Uterus (tissue), 4 donors: ENCODE results near the gene RAPGEF2. TPM values are rescaled to one million over a fixed set of nuclear protein-coding genes. Genes with fewer than 3 reads are reported as not detected.
A peak's percentile ranks its signal among the peaks of the same experiment; 100 is the strongest.

Source experiments
- DNase-seq, 2 donors: peaks; one replicate each; pipeline ENCODE4 v3.0.0-alpha.2; 2019 to 2020
- H3K27ac ChIP-seq, 2 donors: fragments of 200-600 bp; sonication (generic); 1 replicate in 1 of 2; 2 replicates in 1 of 2; pipeline ENCODE4 v1.5.1; 2016 to 2018
- H3K27me3 ChIP-seq, 2 donors: fragments of 200-600 bp; sonication (generic); one replicate each; pipeline ENCODE4 v1.5.1; 2018 to 2019; ENCODE audit warnings: control low read depth in 1 of 2
- H3K36me3 ChIP-seq, 2 donors: fragments of 200-600 bp; sonication (generic); one replicate each; pipeline ENCODE4 v1.5.1; 2019; ENCODE audit warnings: control low read depth in 1 of 2
- H3K4me1 ChIP-seq, 2 donors: fragments of 200-600 bp; sonication (generic); one replicate each; pipeline ENCODE4 v1.5.1; 2018 to 2019; ENCODE audit warnings: control low read depth in 1 of 2
- H3K4me3 ChIP-seq, 2 donors: fragments of 200-600 bp; sonication (generic); 1 replicate in 1 of 2; 2 replicates in 1 of 2; pipeline ENCODE4 v1.5.1; 2018 to 2019; ENCODE audit warnings: mild to moderate bottlenecking in 1 of 2
- H3K9me3 ChIP-seq, 2 donors: fragments of 200-600 bp; sonication (generic); one replicate each; pipeline ENCODE4 v1.5.1; 2019; ENCODE audit warnings: control low read depth in 1 of 2
- POLR2A ChIP-seq, 2 donors: fragments of 450-650 bp; IDR thresholded peaks; one replicate each; pipeline ENCODE4 v1.6.1; 2016; ENCODE audit warnings: antibody characterized with exemption in 2 of 2, mild to moderate bottlenecking in 1 of 2, moderate library complexity in 1 of 2
- intact Hi-C: fragments of 100-400 bp; cut with DNase I; formaldehyde crosslinking; loops from one replicate; pipeline ENCODE4 v1.15.1; 2023; ENCODE audit warnings: low total_unique reads
- total RNA-seq, 4 donors: library from RNA; depleted of rRNA in 3 of 4; stranded (reverse); fragments of >200 nt in 3 of 4; gene quantifications; one replicate each; pipeline versions ENCODE4 v1.1.0 to v1.2.4, GENCODE V29; 2014 to 2023
- TF ChIP-seq, protein P1 (sequence below), 4 experiments: fragments of 200-600 bp in 2 of 4; fragments of 450-650 bp in 2 of 4; sonication (generic) in 2 of 4; IDR thresholded peaks; one replicate each; pipeline ENCODE4 v1.5.1; 2016 to 2019; ENCODE audit warnings: antibody characterized with exemption in 4 of 4, mild to moderate bottlenecking in 2 of 4, moderate library complexity in 1 of 4
- donor health status: DM: yes; HTN: yes; CAD: no.

Gene RAPGEF2
- total RNA-seq, 4 donors from 2014 or later, result 27.9 to 61.4 (median 40.5) TPM

DNA sequence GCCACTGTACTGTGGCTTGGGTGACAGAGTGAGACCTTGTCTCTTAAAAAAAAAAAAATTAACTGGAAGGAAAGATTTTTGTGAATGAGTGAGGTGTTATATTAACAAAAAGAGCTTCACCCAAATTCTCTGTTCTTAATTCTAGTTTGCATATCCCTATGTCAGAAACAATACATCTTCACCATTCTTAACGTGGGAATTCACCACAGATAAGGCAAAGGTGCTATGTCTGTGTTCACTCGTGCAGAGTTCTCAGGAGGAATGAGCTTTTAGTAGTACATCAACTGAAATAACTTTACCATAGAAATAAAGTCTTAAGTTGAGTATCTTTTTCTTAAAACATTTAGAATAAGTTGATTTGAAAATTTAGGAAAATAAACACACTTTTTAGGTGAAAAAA, 135.1 kb downstream of the RAPGEF2 start:
- TF ChIP-seq, protein P1, sequence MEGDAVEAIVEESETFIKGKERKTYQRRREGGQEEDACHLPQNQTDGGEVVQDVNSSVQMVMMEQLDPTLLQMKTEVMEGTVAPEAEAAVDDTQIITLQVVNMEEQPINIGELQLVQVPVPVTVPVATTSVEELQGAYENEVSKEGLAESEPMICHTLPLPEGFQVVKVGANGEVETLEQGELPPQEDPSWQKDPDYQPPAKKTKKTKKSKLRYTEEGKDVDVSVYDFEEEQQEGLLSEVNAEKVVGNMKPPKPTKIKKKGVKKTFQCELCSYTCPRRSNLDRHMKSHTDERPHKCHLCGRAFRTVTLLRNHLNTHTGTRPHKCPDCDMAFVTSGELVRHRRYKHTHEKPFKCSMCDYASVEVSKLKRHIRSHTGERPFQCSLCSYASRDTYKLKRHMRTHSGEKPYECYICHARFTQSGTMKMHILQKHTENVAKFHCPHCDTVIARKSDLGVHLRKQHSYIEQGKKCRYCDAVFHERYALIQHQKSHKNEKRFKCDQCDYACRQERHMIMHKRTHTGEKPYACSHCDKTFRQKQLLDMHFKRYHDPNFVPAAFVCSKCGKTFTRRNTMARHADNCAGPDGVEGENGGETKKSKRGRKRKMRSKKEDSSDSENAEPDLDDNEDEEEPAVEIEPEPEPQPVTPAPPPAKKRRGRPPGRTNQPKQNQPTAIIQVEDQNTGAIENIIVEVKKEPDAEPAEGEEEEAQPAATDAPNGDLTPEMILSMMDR (IDR thresholded peaks at IDR 0.05), result no peak
- no peak for TF ChIP-seq POLR2A (IDR thresholded peaks at IDR 0.05)
- Histone ChIP-seq H3K4me1 (no peaks in the 10 kb centered on the region), H3K27ac (peak overlapping the region in 1 of 2 donors; percentile 63), H3K9me3 (no peaks in the 10 kb centered on the region), H3K27me3 (no peaks in the 10 kb centered on the region), H3K36me3 (no peaks in the 10 kb centered on the region), H3K4me3 (no peak overlapping the region)
- DNase-seq, result no peak
- intact Hi-C loops, result no loop called here

DNA sequence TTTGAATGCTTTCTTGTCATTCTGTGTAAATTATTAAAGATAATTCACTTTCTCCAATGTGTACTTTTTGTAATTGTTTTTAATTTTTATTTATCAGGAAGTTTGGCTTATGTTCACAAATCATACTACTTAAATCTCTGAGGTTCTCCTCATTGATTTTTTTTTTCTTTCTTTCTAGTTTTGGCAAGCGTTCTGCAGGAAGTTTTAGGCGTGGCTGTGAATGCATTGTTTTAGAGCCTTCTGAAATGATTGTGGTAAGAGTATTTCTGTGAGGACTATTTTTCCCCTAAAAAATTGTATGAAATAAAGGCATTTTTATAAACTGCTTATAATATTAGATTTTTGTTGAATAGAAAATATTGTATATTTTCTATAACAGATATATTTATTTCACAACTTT, 135.8 kb downstream of the RAPGEF2 start:
- Histone ChIP-seq H3K36me3 (no peaks in the 10 kb centered on the region), H3K9me3 (no peaks in the 10 kb centered on the region), H3K4me1 (no peaks in the 10 kb centered on the region), H3K27ac (peak overlapping the region in 1 of 2 donors; percentile 63), H3K27me3 (no peaks in the 10 kb centered on the region), H3K4me3 (no peak overlapping the region)
- intact Hi-C loops, result no loop called here
- TF ChIP-seq, protein P1 (IDR thresholded peaks at IDR 0.05), result no peak
- TF ChIP-seq POLR2A (IDR thresholded peaks at IDR 0.05), result no peak
- no peak for DNase-seq

DNA sequence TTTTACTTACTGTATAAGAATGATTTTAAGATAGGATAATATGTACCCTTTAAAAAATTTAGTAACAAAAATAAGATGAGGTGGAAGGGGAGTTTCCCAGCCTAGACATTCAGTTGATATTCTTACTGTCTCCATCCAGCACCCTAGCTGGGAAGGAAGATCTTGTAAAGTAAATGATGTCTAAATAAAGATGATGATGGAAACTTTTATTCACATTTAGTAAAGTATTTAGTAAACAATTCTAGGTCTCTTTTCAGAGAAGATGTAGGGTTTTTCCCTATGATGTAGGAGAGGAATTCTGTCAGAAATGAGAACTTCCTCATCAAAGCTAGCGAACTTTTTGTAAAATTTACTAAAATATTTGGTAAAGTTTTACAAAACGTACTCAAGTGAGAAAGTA, 136.8 kb downstream of the RAPGEF2 start:
- Histone ChIP-seq H3K36me3 (no peaks in the 10 kb centered on the region), H3K4me1 (no peaks in the 10 kb centered on the region), H3K9me3 (no peaks in the 10 kb centered on the region), H3K4me3 (no peak overlapping the region), H3K27ac (peak overlapping the region in 1 of 2 donors; percentile 63), H3K27me3 (no peaks in the 10 kb centered on the region)
- no peak for TF ChIP-seq POLR2A (IDR thresholded peaks at IDR 0.05)
- TF ChIP-seq, protein P1 (IDR thresholded peaks at IDR 0.05), result no peak
- DNase-seq, result no peak
- intact Hi-C loops, result no loop called here

DNA sequence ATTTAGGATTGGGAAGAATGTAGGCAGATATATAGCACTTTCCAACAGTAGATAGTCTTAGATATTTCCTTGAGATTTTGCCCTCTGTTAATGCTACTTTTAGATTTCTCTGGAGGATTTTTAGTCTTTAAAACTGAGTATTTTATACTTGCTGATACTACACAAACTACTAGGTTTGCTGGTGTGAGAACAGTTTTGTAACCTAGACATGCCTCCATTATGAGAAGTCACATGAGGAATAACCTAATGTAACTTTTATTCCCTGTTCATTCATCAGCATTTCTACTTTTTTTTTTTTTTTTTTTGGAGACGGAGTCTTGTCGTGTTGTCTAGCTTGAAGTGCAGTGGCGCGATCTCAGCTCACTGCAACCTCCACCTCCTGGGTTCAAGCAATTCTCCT, 137.2 kb downstream of the RAPGEF2 start:
- TF ChIP-seq POLR2A (IDR thresholded peaks at IDR 0.05), result no peak
- TF ChIP-seq, protein P1 (IDR thresholded peaks at IDR 0.05), result no peak
- no peak overlapping the region for H3K4me3 ChIP-seq
- no peaks in the 10 kb centered on the region for H3K27me3 ChIP-seq

DNA sequence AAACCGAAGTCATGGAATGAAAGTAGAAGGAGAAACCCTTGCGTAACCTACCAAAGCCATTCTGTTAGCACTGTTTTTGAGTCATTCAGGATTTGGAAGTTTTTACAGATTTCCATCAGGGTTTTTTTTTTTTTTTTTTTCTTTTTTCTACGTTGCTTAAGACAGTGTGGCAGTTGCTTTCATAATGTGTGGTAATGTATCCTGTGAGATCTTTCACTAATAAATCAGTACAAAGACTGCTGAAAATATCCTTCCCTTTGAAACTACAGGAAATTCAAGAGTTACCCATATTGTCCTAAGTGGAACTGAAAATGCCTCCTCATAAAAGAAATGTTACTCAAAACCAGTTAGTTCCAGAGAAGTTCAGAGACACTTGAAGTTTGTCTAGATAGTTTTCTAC, 137.8 kb downstream of the RAPGEF2 start:
- intact Hi-C loops, result no loop called here
- Histone ChIP-seq H3K27ac (peak overlapping the region in 1 of 2 donors; percentile 63), H3K4me1 (no peaks in the 10 kb centered on the region), H3K4me3 (no peak overlapping the region), H3K9me3 (no peaks in the 10 kb centered on the region), H3K36me3 (no peaks in the 10 kb centered on the region), H3K27me3 (no peaks in the 10 kb centered on the region)
- TF ChIP-seq, protein P1 (IDR thresholded peaks at IDR 0.05), result no peak
- TF ChIP-seq POLR2A (IDR thresholded peaks at IDR 0.05), result no peak
- DNase-seq, result no peak

More for the DNA sequence above, 137.2 kb downstream of the RAPGEF2 start:
- no peak for DNase-seq
- intact Hi-C loops, result no loop called here
- no peaks in the 10 kb centered on the region for H3K9me3 ChIP-seq
- peak overlapping the region in 1 of 2 donors; percentile 63 for H3K27ac ChIP-seq
- no peaks in the 10 kb centered on the region for H3K4me1 ChIP-seq
- no peaks in the 10 kb centered on the region for H3K36me3 ChIP-seq
